RWPE1 (cell line): ENCODE results near the gene MYL7.

Experiments used
- CTCF ChIA-PET: fragments of 350-600 bp; sonication (Branson Sonifier 250); formaldehyde crosslinking; extraction: SDS; loops from one replicate; lab custom pipeline; 2021; lab: Yijun Ruan, JAX
- POLR2A ChIA-PET: fragments of 400-600 bp; formaldehyde crosslinking; extraction: SDS; loops from one replicate; lab custom pipeline; 2020; ENCODE audit warnings: antibody characterized with exemption; ENCODE audit not compliant: low non-redundant PET; lab: Yijun Ruan, JAX
- DNase-seq: peaks from one replicate; pipeline ENCODE4 v3.0.0; 2012; ENCODE audit warnings: low spot score
- H3K27ac ChIP-seq: fragments of 450-650 bp; 2 replicates; pipeline ENCODE4 v1.5.1; 2017
- TF ChIP-seq, protein P1 (sequence below): fragments of 450-650 bp; conservative IDR thresholded peaks from 2 replicates; pipeline ENCODE4 v1.5.1; 2017; ENCODE audit warnings: low read depth, mild to moderate bottlenecking

The MYL7 gene

GRCh38 chr7:44155191-44156185, 14.4 kb upstream of the MYL7 start:
- CTCF ChIA-PET: no interaction called here
- POLR2A ChIA-PET: no interaction called here
- TF ChIP-seq, protein P1, sequence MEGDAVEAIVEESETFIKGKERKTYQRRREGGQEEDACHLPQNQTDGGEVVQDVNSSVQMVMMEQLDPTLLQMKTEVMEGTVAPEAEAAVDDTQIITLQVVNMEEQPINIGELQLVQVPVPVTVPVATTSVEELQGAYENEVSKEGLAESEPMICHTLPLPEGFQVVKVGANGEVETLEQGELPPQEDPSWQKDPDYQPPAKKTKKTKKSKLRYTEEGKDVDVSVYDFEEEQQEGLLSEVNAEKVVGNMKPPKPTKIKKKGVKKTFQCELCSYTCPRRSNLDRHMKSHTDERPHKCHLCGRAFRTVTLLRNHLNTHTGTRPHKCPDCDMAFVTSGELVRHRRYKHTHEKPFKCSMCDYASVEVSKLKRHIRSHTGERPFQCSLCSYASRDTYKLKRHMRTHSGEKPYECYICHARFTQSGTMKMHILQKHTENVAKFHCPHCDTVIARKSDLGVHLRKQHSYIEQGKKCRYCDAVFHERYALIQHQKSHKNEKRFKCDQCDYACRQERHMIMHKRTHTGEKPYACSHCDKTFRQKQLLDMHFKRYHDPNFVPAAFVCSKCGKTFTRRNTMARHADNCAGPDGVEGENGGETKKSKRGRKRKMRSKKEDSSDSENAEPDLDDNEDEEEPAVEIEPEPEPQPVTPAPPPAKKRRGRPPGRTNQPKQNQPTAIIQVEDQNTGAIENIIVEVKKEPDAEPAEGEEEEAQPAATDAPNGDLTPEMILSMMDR: no peak
- H3K27ac ChIP-seq: no peak overlapping the region
- DNase-seq: no peak

DNA sequence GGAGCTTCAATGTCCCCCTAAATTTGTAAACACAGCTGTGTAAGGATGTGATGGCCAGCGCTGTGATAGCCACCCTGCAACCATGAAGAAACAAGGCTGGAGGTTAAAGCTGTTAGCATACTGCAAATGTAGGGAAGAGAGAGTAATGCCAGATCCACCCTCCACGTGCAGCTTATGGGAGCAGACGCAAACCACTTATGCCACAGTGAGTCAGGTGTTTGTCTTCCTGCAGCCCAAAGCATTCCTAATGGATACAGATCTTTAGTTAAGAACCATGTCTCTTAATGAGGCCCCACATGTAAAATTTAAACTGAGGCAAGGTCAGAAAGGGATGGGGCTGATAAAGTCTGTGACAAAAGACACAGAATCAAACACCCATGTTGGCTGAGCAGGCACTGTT, 13.6 kb upstream of the MYL7 start:
- TF ChIP-seq, protein P1: no peak
- H3K27ac ChIP-seq: no peak overlapping the region
- no peak for DNase-seq
- CTCF ChIA-PET: interaction anchor here (0.5 kb wide), 1 partner anchor 8 kb away, joined by 3 read pairs; no protein-coding TSS in a partner anchor
- POLR2A ChIA-PET: no interaction called here

DNA sequence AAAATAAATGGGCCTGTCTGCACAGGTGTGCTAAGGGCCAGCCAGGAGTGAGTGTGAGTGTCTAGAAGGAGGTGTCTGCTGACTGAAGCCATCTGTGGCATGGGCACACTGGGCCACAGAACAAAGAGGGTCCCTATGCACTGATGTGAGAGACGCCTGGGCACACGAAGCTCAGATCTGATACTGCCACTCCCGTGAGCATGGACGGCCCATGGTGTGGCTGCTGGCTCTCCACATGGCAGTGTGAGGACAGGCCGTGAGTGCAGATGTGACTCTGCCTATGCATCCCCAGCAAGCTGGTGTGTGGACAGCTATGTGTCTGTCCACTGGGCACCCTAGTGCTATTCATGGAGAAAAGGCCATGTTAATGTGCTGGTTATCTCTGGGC, 12.8 kb upstream of the MYL7 start:
- POLR2A ChIA-PET: interaction anchor here (0.5 kb wide), 1 partner anchor 533 kb away, joined by 9 read pairs; no protein-coding TSS in a partner anchor
- TF ChIP-seq, protein P1: no peak
- DNase-seq: no peak
- no peak overlapping the region for H3K27ac ChIP-seq
- CTCF ChIA-PET: interaction anchor here (0.5 kb wide), 1 partner anchor 9 kb away, joined by 3 read pairs; no protein-coding TSS in a partner anchor

DNA sequence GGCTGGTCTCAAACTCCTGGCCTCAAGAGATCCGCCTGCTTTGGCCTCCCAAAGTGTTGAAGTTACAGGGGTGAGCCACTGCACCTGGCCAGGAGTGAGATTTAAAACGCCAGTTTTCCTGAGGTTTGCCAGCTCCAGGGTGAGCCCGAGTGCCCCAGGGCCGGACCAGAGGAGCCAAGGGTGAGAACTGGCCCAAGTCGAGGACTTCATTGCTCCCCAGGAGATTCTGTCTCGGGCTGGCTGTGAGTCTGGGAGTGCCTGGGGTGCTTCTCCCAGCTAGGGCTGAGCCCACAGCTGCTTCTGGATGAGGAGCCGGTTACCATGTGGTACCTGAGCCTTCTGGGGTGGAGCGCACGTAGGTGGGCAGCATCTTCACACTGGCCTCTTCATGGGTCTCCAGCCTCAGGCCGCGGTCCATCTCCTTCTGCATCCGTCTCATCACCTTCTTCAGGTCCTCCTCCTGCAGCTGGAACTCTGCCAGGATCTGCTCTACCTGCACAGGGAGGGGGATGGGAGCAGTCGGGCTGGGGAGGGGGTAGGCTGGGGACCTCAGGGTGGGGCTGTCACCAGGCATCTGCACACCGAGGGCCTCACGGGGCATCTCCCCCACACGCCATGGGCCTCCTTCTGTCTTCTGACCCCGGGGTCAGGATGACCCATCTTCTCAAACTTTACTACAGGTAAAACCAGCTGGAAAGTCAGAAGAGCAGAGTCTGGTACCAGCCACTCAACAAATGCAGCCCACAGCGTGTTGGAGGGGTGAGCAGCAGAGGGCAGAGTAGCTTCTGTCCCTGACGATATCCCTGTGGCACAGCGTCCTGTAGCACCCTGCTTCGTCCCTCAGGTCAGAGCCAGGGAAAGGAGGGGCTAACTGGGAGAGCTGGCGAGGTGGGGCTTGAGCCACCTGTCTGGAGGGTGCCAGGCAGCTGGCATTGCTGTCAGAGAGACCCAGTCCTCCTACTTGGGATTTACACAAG, 12.1 kb upstream of the MYL7 start:
- DNase-seq: no peak
- TF ChIP-seq, protein P1: no peak
- H3K27ac ChIP-seq: no peak overlapping the region
- POLR2A ChIA-PET: no interaction called here
- CTCF ChIA-PET: no interaction called here

GRCh38 chr7:44151956-44152355, 10.8 kb upstream of the MYL7 start:
- ChIA-PET CTCF (no interaction called here), POLR2A (no interaction called here)
- TF ChIP-seq, protein P1: no peak
- H3K27ac ChIP-seq: no peak overlapping the region
- DNase-seq: no peak
